AG09319 (cell line): ENCODE data around the gene NHERF1.

Source experiments
- DNase-seq: peaks from one replicate; pipeline ENCODE4 v3.0.0-alpha.2; 2010; ENCODE audit warnings: low read depth; ENCODE audit errors: extremely low read depth
- CTCF ChIP-seq: IDR thresholded peaks from 2 replicates; pipeline ENCODE4 v1.5.1; 2011; ENCODE audit warnings: low read depth, mild to moderate bottlenecking, inconsistent platforms, low read length, moderate library complexity

Gene NHERF1

GRCh38 chr17:74814453-74814852, 66.0 kb downstream of the NHERF1 start:
- DNase-seq, result no peak
- no peak for TF ChIP-seq CTCF

- no peak for TF ChIP-seq CTCF
- no peak for DNase-seq
Observed at GRCh38 chr17:74815067-74815466, 66.6 kb downstream of the NHERF1 start.

- DNase-seq, result no peak
- no peak; the same call in none of the 2 replicates for TF ChIP-seq CTCF
Observed at GRCh38 chr17:74815550-74816370, 67.3 kb downstream of the NHERF1 start.

- DNase-seq, result no peak
- TF ChIP-seq CTCF, result no peak
Observed at GRCh38 chr17:74816905-74817620, 68.6 kb downstream of the NHERF1 start.

- TF ChIP-seq CTCF, result no peak
- DNase-seq, result no peak
Observed at GRCh38 chr17:74818291-74818938, 70.0 kb downstream of the NHERF1 start.
